Ramos (cell line): ENCODE data around the gene SLC25A34.

Source experiments
- in situ Hi-C: fragments of 300-500 bp; cut with MboI; formaldehyde crosslinking; loops from one replicate; pipeline ENCODE4 v1.14.3; 2022; ENCODE audit warnings: low sequenced_read_pairs; ENCODE audit not compliant: unreplicated experiment

The SLC25A34 gene

GRCh38 chr1:15748690-15749398 is 12.8 kb downstream of the SLC25A34 start:
- in situ Hi-C loops: no loop called here

GRCh38 chr1:15749399-15750291 is 13.6 kb downstream of the SLC25A34 start:
- in situ Hi-C loops: no loop called here

GRCh38 chr1:15750924-15751323 is 14.9 kb downstream of the SLC25A34 start:
- in situ Hi-C loops: no loop called here

GRCh38 chr1:15751717-15752116 is 15.7 kb downstream of the SLC25A34 start:
- in situ Hi-C loops: no loop called here

- in situ Hi-C loops: no loop called here
Observed at GRCh38 chr1:15753776-15754175, 17.7 kb downstream of the SLC25A34 start.

- in situ Hi-C loops: no loop called here
Observed at GRCh38 chr1:15755021-15755645, 19.1 kb downstream of the SLC25A34 start.

- in situ Hi-C loops: no loop called here
Observed at GRCh38 chr1:15755646-15756040, 19.6 kb downstream of the SLC25A34 start.

GRCh38 chr1:15756143-15757015 is 20.3 kb downstream of the SLC25A34 start:
- in situ Hi-C loops: no loop called here

- in situ Hi-C loops: no loop called here
Observed at GRCh38 chr1:15757016-15757543, 21.0 kb downstream of the SLC25A34 start.

GRCh38 chr1:15757575-15758342 is 21.7 kb downstream of the SLC25A34 start:
- in situ Hi-C loops: no loop called here

GRCh38 chr1:15758343-15758931 is 22.4 kb downstream of the SLC25A34 start, which contains the start of gene FBLIM1:
TSS of gene FBLIM1 (plus strand) at chr1:15758795. CDS start at chr1:15764984, 6,189 bp downstream.
- in situ Hi-C loops: no loop called here

GRCh38 chr1:15758953-15759661 is 23.0 kb downstream of the SLC25A34 start:
- in situ Hi-C loops: no loop called here

GRCh38 chr1:15760520-15761211 is 24.6 kb downstream of the SLC25A34 start:
- in situ Hi-C loops: no loop called here

GRCh38 chr1:15761366-15762128 is 25.5 kb downstream of the SLC25A34 start:
- in situ Hi-C loops: no loop called here

- in situ Hi-C loops: no loop called here
Observed at GRCh38 chr1:15762546-15762945, 26.5 kb downstream of the SLC25A34 start.

GRCh38 chr1:15764269-15764764 is 28.3 kb downstream of the SLC25A34 start:
- in situ Hi-C loops: no loop called here
